Thyroid gland (tissue), 4 donors: Measurements from ENCODE around the gene CARD11.

Experiments used
- CTCF ChIP-seq, 6 experiments: fragments of 200-600 bp in 3 of 6; fragments of 450-650 bp in 3 of 6; sonication (generic) in 3 of 6; IDR thresholded peaks; one replicate each; pipeline ENCODE4 v1.5.1; 2016 to 2019; ENCODE audit warnings: antibody characterized with exemption in 6 of 6, mild to moderate bottlenecking in 2 of 6, inconsistent platforms in 1 of 6, moderate library complexity in 1 of 6
- POLR2A ChIP-seq, 2 donors: fragments of 450-650 bp; IDR thresholded peaks; one replicate each; pipeline ENCODE4 v1.6.1; 2017; ENCODE audit warnings: antibody characterized with exemption in 2 of 2, mild to moderate bottlenecking in 2 of 2, moderate library complexity in 1 of 2

DNA sequence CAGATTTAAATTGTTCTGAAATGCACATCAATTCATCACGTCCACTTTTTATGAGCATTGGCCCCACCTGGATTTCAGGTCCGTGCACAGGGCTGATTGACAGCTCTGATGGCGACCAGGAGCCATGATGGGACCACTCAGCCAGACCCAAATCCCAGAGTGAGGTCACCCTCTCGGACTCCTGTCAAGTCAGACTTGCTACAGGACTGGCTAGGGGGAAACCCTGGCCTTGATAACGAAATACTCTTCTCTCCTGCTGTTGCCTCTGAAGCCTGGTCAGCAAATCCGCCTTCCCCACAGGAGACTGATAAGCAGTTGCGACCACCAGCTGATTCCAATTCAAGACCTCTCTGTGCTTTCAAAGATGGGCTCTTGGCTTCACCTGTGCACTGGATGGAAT is 76.4 kb downstream of the CARD11 start:
- TF ChIP-seq POLR2A (IDR thresholded peaks at IDR 0.05) (no peak), CTCF (IDR thresholded peaks at IDR 0.05) (no peak)
